KMS-11 (cell line): ENCODE data around the gene LAMB4.
"Not testable (repeated sequence)": the region's sequence is repeated elsewhere in the genome, so short reads cannot be mapped to it uniquely, and the experiment has no call there.

Experiments
- H2AFZ ChIP-seq: fragments of 200-600 bp; sonication (generic); 2 replicates; pipeline ENCODE4 v1.6.1; 2016; ENCODE audit warnings: antibody characterized with exemption, mixed run types, low read depth
- H3K27ac ChIP-seq: fragments of 200-600 bp; sonication (generic); 2 replicates; pipeline ENCODE4 v1.6.1; 2016; ENCODE audit warnings: mild to moderate bottlenecking, mixed run types
- H3K27me3 ChIP-seq: fragments of 200-600 bp; sonication (generic); 2 replicates; pipeline ENCODE4 v1.6.1; 2017; ENCODE audit warnings: mild to moderate bottlenecking, low read depth, mixed run types, moderate library complexity; ENCODE audit not compliant: insufficient read depth
- H3K36me3 ChIP-seq: fragments of 200-600 bp; sonication (generic); 2 replicates; pipeline ENCODE4 v1.6.1; 2017; ENCODE audit warnings: mild to moderate bottlenecking, mixed run types; ENCODE audit not compliant: insufficient read depth
- H3K4me1 ChIP-seq: fragments of 200-600 bp; sonication (generic); 2 replicates; pipeline ENCODE4 v1.6.1; 2016; ENCODE audit warnings: mild to moderate bottlenecking, low read depth, mixed run types; ENCODE audit not compliant: poor library complexity, severe bottlenecking
- H3K4me2 ChIP-seq: fragments of 200-600 bp; sonication (generic); 2 replicates; pipeline ENCODE4 v1.7.0; 2016; ENCODE audit warnings: mild to moderate bottlenecking, mixed run types
- H3K4me3 ChIP-seq: fragments of 200-600 bp; sonication (generic); IDR thresholded peaks from 2 replicates; pipeline ENCODE4 v1.6.1; 2017; ENCODE audit warnings: low read depth, low read length, mixed read lengths; ENCODE audit not compliant: insufficient read depth
- H3K79me2 ChIP-seq: fragments of 200-600 bp; sonication (generic); 2 replicates; pipeline ENCODE4 v1.6.1; 2016; ENCODE audit warnings: low read depth, mixed run types; ENCODE audit not compliant: insufficient read depth
- H3K9ac ChIP-seq: fragments of 200-600 bp; sonication (generic); 2 replicates; pipeline ENCODE4 v1.6.1; 2016; ENCODE audit warnings: mild to moderate bottlenecking, mixed run types
- H4K20me1 ChIP-seq: fragments of 200-600 bp; sonication (generic); 2 replicates; pipeline ENCODE4 v1.6.1; 2016; ENCODE audit warnings: mild to moderate bottlenecking, mixed run types; ENCODE audit not compliant: insufficient read depth
- CTCF ChIP-seq: fragments of 200-600 bp; sonication (generic); conservative IDR thresholded peaks from 2 replicates; pipeline ENCODE4 v1.6.1; 2017; ENCODE audit warnings: low read depth, mild to moderate bottlenecking, antibody characterized with exemption, low read length, moderate library complexity, mixed read lengths

LAMB4 gene

GRCh38 chr7:108034586-108034985 is 95.6 kb downstream of the LAMB4 start:
- H2AFZ ChIP-seq: no peak overlapping the region
- no peaks in the 10 kb centered on the region for H3K79me2 ChIP-seq
- no peak for TF ChIP-seq CTCF
- H3K9ac ChIP-seq: no peak overlapping the region
- H3K4me2 ChIP-seq: no peak overlapping the region
- no peaks in the 10 kb centered on the region for H4K20me1 ChIP-seq
- no peaks in the 10 kb centered on the region for H3K36me3 ChIP-seq
- no peak overlapping the region for H3K4me3 ChIP-seq
- H3K27ac ChIP-seq: no peak overlapping the region
- no peaks in the 10 kb centered on the region for H3K4me1 ChIP-seq
- no peaks in the 10 kb centered on the region for H3K27me3 ChIP-seq

- no peak overlapping the region for H3K9ac ChIP-seq
- no peak overlapping the region for H3K4me3 ChIP-seq
- no peaks in the 10 kb centered on the region for H3K36me3 ChIP-seq
- no peak overlapping the region for H3K4me2 ChIP-seq
- H3K27ac ChIP-seq: no peak overlapping the region
- H3K4me1 ChIP-seq: no peaks in the 10 kb centered on the region
- no peaks in the 10 kb centered on the region for H3K79me2 ChIP-seq
- no peak overlapping the region for H2AFZ ChIP-seq
- H3K27me3 ChIP-seq: no peaks in the 10 kb centered on the region
- H4K20me1 ChIP-seq: no peaks in the 10 kb centered on the region
- TF ChIP-seq CTCF: no peak
Observed at GRCh38 chr7:108033776-108034497, 96.2 kb downstream of the LAMB4 start.

- not testable (repeated sequence) for H3K27me3 ChIP-seq, H3K9ac ChIP-seq, H3K4me1 ChIP-seq, H3K4me3 ChIP-seq, H3K27ac ChIP-seq, H4K20me1 ChIP-seq, H3K79me2 ChIP-seq, H3K36me3 ChIP-seq, H3K4me2 ChIP-seq, H2AFZ ChIP-seq
Observed at GRCh38 chr7:108033309-108033708, 96.9 kb downstream of the LAMB4 start.

GRCh38 chr7:108030516-108030915 is 99.6 kb downstream of the LAMB4 start:
- Histone ChIP-seq H2AFZ (no peak overlapping the region), H3K9ac (no peak overlapping the region), H3K4me1 (no peaks in the 10 kb centered on the region), H3K4me3 (no peak overlapping the region), H3K36me3 (no peaks in the 10 kb centered on the region), H3K27ac (no peak overlapping the region), H3K79me2 (no peaks in the 10 kb centered on the region), H3K4me2 (no peak overlapping the region), H3K27me3 (no peaks in the 10 kb centered on the region), H4K20me1 (no peaks in the 10 kb centered on the region)
- TF ChIP-seq CTCF: no peak

GRCh38 chr7:108029034-108029433 is 101.1 kb downstream of the LAMB4 start:
- no peaks in the 10 kb centered on the region for H3K36me3 ChIP-seq
- H3K79me2 ChIP-seq: no peaks in the 10 kb centered on the region
- no peak overlapping the region for H3K4me3 ChIP-seq
- no peaks in the 10 kb centered on the region for H3K4me1 ChIP-seq
- no peak overlapping the region for H2AFZ ChIP-seq
- H4K20me1 ChIP-seq: no peaks in the 10 kb centered on the region
- no peak for TF ChIP-seq CTCF
- no peak overlapping the region for H3K27ac ChIP-seq
- no peaks in the 10 kb centered on the region for H3K27me3 ChIP-seq
- no peak overlapping the region for H3K9ac ChIP-seq
- no peak overlapping the region for H3K4me2 ChIP-seq
